NK-92 (cell line): ENCODE measurements around the gene CLTA.

Experiments used
- DNase-seq: peaks from one replicate; lab custom pipeline; 2025; ENCODE audit not compliant: unreplicated experiment; lab: John Stamatoyannopoulos, UW

Gene CLTA

DNA sequence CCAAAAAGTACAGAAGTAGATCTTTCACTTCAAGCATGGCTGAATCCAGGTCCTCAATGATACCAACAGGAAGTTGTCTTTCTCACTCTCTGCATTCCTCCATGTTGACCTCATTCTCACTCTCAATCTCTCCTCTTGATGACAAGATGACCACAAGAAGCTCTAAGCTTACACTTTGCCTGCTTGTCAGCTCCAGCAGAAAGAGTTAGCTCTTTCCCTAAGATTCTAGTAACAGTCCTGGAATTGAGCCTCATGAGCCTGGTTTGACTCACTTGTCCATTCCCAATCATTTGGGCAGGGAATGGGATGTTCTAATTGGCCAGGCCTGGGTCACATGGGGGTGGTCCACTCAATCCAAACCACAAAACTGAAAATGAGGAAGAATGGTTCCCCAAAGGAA is 3.3 kb upstream of the CLTA start:
- DNase-seq, result no peak

DNA sequence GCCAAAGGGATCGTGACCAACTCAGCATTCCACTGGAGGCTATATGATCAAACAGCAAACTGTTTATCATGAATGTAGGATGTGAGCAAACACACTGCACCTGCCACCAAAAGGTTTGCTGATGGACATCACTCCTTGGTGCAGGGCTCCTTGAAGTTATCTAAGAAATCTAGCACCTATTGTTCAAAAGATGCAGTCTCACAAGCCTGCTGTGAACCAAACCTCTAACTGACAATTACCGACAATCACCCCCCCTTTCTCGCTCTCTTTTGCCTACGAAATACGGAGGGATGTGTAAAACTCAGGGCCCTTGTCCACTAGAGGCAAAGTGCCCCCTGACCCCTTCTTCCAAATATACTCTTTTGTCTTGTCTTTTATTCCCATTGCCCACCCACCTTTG is 2.5 kb upstream of the CLTA start:
- DNase-seq, result no peak

DNA sequence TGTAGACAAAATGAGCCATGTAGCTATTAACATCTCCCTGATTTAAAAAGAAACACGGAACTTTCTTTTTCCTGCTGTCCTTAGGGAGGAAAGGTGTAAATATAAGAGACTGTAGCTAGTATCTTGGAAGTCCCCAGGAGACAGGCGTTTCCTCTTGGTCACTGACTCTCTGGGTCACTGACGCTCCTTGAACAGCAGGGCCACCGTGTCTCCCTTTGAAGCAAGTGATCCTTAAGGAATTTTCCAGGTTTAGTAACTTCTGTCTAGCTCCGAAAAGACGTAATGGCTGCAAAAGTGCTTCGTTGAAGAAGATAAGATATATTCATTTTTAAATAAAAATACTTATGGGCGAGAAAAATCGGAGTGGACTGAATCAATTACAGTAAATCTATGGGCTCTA is 745 bp upstream of the CLTA start:
- no peak for DNase-seq

GRCh38 chr9:36191290-36191645 is 547 bp downstream of the CLTA start:
- no peak for DNase-seq

- DNase-seq, result no peak
These were observed 965 bp downstream of the CLTA start for GRCh38 chr9:36191686-36192085.

DNA sequence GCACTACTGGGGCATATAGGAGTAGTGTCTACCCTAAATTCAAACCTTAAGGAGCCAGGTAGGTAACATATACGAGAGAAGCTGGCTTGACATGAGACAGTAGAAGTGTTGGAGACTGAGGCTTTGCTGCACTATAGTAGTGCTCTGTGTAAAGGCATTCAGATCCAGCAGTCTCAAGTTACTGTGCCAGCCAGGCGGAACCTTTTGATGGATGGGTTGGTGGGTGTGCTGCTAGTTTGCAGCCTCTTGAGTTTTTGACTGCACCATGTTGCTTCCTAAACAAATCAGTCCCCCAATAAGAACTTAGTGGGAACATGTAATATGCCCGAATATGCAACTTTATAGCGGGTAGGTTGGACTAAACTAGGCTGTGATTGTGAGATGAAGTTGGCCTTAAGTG is 1.5 kb downstream of the CLTA start:
- DNase-seq, result no peak

GRCh38 chr9:36193023-36193422 is 2.3 kb downstream of the CLTA start:
- DNase-seq, result no peak

DNA sequence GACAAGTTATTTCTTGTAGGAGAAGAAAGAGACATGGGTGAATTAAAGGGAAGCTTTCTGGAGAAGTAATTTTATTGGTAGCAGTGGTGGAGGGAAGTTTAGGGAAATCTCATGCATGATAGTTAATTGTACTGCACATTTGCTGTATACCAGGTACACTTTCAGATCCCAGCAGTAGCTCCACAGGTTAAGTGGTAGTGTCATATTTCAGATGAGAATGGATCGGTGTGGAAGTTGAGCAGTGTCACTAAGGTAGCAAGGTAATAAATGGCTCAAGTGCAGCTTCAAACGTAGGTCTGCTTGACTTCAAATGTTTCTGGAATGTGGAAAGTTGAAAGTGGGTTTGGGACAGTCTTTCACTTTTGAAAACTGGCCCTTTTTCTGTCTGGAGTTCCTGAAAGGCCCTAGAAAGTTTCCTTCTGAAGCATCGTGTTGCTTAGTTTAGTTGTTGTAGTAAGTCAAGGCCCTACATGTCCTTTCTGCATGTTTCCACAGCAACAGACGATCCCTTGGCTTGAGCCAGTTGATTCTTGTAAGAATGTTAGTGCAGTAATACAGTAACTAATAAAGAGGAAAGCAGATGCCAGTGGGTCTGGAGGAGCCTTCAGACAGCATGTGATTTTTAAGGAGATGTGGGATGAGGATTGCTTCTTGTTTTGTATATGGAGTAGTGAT is 3.7 kb downstream of the CLTA start:
- no peak for DNase-seq

DNA sequence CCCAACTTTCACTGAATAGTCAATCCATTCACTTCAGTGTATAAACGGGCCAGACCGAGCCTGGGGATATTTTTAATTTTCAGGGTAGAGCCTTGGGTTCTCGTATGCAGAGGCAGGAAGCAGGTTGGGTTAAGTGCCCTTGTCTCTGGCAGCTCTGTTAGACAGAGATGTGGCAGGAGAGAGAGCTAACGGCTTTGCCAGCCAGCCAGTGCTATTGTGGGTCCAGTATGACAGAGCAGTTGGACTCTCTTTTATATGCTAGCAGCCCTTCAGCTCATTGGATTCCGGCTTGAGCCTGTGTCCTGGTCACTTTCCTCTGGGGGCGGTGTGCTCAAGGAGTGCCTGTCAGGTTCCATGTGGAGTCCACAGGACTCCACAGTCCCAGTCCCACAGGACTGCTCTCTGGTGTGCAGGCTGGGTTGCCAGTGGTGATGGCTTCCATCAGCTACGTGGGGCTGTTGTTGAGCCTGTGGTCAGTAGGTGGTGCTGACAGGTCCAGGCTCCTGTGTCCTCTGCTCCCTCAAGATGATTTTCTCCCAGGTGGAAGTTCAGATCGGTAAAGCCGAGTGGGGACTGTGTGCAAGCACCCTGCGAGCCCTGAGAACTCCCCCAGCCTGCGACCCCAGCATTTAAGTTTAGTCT is 14.3 kb downstream of the CLTA start:
- DNase-seq, result no peak

- DNase-seq, result no peak
These were observed 16.3 kb downstream of the CLTA start for GRCh38 chr9:36207016-36207415.

- DNase-seq, result no peak
These were observed 16.9 kb downstream of the CLTA start for GRCh38 chr9:36207546-36208012.

DNA sequence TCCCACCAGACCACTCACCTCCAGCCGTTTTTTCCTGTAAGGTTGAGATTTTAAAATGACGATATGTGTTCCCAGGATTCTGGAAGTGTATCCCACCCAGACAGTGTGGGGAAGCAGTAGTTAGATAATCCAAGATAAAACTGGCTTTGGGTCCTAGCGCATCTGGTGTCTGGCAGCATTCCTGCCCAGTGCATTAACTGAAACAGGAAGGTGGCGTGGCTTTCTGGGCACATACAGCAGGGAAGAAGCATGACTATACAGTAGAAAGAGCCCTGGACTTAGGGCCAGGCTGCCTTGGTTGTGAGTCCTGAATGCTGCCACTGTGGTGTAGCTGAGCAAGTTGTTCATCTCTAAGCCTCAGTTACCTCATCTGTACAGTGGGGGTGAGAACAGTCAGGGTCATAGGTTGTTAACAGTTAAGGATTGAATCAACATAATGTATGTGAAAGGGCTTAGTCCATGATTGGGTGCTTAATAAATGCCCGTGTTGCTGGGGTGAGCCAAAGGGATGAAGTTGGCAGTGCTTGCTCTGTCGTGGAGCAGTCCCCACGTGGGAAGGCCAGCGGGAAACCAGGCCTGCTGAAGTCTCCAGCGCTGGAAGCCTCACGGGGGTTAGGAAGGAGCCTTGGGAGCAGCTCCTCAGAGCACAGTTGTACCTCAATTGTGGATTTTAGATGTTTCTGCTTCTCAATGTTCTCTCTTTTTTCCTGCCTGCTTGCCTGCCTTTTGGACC is 18.0 kb downstream of the CLTA start:
- DNase-seq, result no peak

- DNase-seq, result no peak
These were observed 20.0 kb downstream of the CLTA start for GRCh38 chr9:36210722-36211121.

DNA sequence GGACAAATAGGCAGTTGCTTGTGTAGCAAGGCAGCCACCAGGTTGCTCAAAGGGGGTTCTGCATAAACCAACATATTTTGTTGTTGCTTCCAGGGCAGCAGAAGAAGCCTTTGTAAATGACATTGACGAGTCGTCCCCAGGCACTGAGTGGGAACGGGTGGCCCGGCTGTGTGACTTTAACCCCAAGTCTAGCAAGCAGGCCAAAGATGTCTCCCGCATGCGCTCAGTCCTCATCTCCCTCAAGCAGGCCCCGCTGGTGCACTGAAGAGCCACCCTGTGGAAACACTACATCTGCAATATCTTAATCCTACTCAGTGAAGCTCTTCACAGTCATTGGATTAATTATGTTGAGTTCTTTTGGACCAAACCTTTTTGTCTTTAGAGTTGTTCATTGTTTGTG is 20.8 kb downstream of the CLTA start:
- DNase-seq, result no peak

GRCh38 chr9:36213387-36213786 is 22.7 kb downstream of the CLTA start:
- DNase-seq, result no peak

GRCh38 chr9:36213989-36214388 is 23.3 kb downstream of the CLTA start:
- DNase-seq, result no peak

DNA sequence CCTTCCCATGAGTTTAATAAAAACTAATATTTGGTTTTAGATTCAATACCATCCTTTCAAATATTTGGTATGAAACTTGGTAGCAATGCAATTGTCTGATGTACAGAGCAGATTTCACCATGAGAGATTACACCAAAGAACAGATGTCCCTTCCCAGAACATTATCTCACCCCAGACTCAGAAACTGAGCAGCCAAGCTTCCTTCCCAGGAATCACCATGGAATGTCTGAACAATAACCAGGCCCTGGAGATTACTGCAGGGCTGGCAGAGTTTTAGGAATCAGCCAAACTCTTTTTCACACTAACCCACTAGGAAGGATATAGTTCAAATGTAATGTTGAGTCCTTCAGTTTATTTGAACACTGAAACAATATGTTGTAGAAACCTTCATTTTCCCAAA is 23.9 kb downstream of the CLTA start:
- no peak for DNase-seq

DNA sequence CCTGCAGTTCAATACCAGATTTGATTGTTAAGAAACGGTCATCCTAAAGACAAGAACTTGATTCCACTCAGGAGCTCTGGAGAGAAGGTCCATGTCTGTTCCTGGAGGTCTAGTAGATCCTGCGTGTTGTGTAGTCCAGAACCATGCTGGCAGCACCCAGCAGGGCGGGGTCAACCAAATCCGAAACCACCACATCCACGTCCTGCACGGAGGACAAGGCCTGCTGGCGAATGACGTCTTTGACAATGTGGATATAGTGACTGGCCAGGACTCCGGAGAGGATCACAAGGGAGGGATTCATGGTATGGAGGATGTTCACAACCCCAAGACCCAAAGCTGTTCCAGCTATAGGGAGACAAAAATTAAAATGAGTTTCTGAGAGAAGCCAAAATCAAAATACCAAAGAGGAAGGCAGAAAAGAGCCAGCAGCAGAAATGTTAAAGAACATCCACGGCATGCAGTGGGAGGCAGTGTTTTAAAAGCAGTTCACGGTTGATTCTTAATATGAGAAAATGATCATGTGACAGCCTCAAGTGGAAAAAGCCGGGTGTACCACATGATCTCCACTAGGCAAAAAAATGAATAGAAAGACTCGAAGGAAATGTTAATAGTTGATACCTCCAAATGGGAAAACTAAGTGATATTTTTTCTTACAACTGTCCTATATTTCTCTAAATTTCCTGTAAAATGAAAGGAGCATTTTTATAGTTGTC is 26.7 kb downstream of the CLTA start:
- DNase-seq, result no peak

- no peak for DNase-seq
These were observed 27.3 kb downstream of the CLTA start for GRCh38 chr9:36218011-36218410.

GRCh38 chr9:36218411-36218901 is 27.7 kb downstream of the CLTA start:
- no peak for DNase-seq

DNA sequence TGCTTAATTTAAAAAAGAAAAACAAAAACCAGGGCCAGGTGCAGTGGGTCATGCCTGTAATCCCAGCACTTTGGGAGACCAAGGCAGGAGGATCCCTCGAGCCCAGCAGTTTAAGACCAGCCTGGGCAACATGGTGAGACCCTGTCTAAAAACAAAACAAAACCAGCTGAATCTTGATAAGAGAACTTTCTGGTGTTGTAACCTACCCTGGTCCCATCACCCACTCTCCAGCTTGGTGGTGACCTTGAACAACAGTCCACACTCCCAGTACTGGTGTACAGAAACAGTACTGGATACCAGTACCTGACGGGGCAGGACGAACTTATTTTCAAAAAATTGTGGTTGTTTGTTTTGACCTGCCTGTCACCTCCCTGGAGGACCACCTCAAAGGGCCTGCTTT is 30.9 kb downstream of the CLTA start:
- DNase-seq, result no peak

- no peak for DNase-seq
These were observed 31.7 kb downstream of the CLTA start for GRCh38 chr9:36222449-36222848.
